Measurements from ENCODE around the gene NBPF3.
"Not testable (repeated sequence)": the region's sequence is repeated elsewhere in the genome, so short reads cannot be mapped to it uniquely, and the experiment has no call there.

Gene NBPF3, protein sequence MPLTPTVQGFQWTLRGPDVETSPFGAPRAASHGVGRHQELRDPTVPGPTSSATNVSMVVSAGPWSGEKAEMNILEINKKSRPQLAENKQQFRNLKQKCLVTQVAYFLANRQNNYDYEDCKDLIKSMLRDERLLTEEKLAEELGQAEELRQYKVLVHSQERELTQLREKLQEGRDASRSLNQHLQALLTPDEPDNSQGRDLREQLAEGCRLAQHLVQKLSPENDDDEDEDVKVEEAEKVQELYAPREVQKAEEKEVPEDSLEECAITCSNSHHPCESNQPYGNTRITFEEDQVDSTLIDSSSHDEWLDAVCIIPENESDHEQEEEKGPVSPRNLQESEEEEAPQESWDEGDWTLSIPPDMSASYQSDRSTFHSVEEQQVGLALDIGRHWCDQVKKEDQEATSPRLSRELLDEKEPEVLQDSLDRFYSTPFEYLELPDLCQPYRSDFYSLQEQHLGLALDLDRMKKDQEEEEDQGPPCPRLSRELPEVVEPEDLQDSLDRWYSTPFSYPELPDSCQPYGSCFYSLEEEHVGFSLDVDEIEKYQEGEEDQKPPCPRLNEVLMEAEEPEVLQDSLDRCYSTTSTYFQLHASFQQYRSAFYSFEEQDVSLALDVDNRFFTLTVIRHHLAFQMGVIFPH

GRCh38 chr1:21439721-21440629 is at the start of gene NBPF3:
Gene NBPF3 (plus strand): TSS chr1:21440137. CDS start chr1:21445087, 4,950 bp downstream.
- no peak for FAIRE-seq

GRCh38 chr1:21391497-21391896 is 48.4 kb upstream of the NBPF3 start:
- no peak for FAIRE-seq

DNA sequence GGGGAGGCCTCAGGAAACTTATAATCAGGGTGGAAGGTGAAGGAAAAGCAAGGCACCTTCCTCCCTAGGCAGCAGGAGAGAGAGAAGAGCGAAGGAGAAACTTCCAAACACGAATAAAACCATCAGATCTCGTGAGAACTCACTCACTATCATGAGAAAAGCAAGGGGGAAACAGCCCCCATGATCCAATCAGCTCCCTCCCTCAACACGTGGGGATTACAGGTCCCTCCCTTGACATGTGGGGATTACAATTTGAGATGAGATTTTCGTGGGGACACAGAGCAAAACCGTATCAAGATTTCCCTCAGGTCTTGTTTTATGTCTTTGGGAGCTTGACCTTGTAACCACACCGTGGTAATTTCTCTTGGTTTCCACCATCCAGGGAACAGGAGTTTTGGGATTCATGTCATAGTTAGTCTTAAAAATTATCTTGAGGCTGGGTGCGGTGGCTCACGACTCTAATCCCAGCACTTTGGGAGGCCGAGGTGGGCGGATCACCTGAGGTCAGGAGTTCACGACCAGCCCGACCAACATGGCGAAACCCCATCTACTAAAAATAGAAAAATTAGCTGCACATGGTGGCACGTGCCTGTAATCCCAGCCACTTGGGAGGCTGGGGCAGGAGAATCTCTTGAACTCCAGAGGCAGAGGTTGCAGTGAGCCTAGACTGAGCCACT is 47.2 kb upstream of the NBPF3 start:
- no peak for FAIRE-seq

GRCh38 chr1:21396516-21396915 is 43.4 kb upstream of the NBPF3 start:
- FAIRE-seq = no peak

DNA sequence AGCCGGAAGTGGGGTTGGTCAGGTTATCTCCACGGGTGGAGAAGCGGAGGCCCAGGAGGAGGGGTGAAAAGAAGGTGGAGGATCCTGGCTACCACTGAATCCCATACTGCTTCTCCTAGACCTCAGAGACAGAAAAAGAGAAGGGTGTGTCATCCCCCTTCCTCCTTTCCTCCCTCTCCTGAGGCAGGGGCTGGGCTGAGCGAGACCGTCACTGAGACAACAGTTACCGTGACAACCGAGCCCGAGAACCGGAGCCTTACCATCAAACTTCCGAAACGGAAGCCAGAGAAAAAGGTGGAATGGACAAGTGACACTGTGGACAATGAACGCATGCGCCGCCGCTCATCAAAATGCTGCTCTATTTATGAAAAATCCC is 42.1 kb upstream of the NBPF3 start:
- FAIRE-seq = no peak

GRCh38 chr1:21401726-21402346 is 38.1 kb upstream of the NBPF3 start:
- not testable (repeated sequence) for FAIRE-seq

DNA sequence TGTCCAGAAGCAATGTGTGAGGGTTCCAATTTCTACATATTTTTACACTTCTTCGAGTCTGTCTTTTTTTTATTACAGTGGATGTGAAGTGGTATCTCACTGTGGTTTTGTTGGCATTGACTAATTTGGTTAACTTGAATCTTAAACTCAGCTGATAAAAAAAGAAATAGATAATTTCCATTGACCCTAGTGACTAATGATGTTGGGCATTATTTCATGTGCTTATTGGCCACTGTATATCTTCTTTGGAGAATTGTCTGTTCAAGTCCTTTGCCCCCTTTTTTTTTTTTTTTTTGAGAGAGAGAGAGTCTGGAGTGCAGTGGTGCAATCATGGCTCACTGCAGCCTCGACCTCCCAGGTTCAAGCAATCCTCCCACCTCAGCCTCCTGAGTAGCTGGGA is 33.3 kb upstream of the NBPF3 start:
- FAIRE-seq = no peak

- FAIRE-seq = not testable (repeated sequence)
Observed at GRCh38 chr1:21409897-21410296, 30.0 kb upstream of the NBPF3 start.

DNA sequence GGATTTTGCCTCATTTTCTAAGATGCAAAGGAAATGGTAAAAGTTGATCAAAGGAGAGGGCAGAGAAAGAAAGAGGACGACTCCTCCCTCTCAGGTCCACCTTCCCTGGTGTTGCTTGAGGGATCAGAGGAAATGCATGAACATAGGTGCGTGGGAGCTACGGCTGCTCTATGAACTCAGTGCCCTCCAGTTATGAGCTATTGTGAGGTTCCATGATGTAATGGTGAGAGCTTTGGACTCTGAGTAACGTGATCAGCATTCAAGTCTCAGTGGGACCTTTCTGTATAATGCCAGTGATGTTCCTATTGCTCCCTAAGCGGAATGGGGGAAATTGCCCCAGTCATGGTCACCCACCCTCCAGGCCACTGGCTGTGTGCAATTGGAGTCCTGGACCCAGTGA is 25.9 kb upstream of the NBPF3 start:
- FAIRE-seq = no peak

GRCh38 chr1:21420378-21420777 is 19.6 kb upstream of the NBPF3 start:
- FAIRE-seq = not testable (repeated sequence)

- FAIRE-seq = not testable (repeated sequence)
Observed at GRCh38 chr1:21421307-21421706, 18.6 kb upstream of the NBPF3 start.

DNA sequence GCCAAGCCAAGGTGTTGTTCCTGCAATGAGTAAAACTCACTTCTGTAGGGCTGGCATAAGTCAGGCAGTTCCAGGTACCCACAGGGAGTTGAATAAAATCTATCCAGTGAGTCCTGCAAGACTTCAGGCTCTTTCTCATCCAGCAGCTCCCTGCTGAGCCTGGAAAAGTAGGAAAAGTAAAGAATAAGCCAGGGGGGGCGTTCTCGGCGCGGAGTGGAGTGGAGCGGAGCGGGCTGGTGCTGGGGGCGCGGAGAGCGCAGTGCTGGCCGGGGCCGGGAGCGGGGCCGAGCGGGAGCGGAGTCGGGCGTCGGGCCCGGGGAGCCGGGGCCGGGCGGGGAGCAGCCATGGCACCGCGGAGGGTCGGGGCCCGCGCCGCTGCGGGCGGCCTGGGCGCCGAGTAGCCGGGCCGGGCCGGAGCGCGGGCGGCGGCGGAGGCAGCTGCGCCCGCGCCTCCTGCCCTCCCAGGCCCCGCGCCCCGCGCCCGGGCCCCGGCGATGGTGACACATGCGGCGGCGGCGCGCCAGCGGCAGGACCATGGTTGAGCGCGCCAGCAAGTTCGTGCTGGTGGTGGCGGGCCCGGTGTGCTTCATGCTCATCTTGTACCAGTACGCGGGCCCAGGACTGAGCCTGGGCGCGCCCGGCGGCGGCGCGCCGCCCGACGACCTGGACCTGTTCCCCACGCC is 12.0 kb upstream of the NBPF3 start:
- FAIRE-seq = not testable (repeated sequence)

DNA sequence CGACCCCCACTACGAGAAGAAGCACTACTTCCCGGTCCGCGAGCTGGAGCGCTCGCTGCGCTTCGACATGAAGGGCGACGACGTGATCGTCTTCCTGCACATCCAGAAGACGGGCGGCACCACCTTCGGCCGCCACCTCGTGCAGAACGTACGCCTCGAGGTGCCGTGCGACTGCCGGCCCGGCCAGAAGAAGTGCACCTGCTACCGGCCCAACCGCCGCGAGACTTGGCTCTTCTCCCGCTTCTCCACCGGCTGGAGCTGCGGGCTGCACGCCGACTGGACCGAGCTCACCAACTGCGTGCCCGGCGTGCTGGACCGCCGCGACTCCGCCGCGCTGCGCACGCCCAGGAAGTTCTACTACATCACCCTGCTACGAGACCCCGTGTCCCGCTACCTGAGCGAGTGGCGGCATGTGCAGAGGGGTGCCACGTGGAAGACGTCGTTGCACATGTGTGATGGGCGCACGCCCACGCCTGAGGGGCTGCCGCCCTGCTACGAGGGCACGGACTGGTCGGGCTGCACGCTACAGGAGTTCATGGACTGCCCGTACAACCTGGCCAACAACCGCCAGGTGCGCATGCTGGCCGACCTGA is 11.4 kb upstream of the NBPF3 start:
- FAIRE-seq = not testable (repeated sequence)

DNA sequence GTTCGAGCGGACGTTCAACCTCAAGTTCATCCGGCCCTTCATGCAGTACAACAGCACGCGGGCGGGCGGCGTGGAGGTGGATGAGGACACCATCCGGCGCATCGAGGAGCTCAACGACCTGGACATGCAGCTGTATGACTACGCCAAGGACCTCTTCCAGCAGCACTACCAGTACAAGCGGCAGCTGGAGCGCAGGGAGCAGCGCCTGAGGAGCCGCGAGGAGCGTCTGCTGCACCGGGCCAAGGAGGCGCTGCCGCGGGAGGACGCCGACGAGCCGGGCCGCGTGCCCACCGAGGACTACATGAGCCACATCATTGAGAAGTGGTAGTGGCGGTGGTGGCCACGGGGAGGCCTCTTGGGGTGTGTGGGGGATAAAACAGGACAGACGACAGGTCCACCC is 10.7 kb upstream of the NBPF3 start:
- not testable (repeated sequence) for FAIRE-seq

GRCh38 chr1:21430875-21431274 is 9.1 kb upstream of the NBPF3 start:
- FAIRE-seq = not testable (repeated sequence)

DNA sequence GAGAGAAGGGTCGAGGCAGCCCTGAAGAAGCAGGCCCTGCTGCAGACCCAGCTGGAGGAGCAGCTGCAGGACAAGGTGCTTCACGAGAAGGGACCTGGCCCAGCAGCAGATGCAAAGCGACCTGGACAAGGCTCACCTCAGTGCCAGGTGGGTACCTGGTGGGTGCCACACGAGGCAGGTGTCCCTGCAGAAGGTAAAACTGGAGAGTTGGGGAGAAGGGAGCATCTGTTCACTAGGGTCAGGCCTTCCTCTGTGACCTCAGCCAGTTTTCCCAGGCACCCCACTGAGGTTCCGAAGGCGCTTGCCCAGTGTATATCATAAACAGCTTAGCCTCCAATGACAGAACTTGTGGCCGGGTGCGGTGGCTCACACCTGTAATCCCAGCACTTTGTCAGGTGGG is 5.5 kb upstream of the NBPF3 start:
- FAIRE-seq = no peak

- no peak for FAIRE-seq
Observed at GRCh38 chr1:21435646-21436487, 4.1 kb upstream of the NBPF3 start.

DNA sequence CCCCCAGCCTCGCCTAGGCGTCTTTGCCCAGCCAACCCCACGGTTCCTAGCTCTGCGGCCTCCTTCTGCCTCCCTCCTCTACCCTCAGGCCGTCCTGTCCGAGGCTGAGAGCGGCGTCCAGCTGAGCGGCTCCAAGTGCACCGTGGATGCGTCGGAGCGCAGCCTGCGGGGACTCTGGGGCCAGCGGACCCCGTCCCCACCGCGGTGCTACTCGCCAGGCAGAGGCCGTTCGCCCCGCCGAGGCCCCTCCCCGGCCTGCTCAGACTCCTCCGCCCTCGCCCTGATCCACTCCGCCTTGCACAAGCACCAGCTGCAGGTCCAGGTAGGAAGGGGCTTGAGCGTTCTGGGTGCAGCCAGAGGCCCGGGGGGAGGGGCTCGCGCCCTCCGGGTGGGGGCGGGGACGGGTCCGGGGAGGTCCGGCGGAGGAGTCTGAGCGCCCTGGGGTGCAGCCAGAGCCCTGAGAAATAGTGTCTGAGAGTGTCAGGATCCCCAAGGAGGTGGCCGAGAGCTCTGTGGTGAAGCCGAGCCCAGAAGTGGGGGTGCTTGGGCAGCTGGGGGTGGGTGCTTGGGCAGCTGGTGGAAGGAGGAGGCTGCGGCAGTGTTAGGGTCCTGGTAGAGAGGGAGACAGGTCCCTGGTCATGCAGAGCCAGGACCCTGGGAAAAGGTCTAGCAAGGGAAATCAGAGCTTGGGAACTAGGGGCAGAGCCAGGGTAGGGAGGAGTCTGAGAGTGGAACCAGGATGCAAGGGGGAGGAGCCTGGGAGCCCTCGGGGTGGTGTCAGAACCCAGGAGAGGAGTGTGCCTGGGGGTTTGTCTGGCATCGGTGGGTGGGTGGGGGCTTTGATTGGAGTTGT is 3.2 kb upstream of the NBPF3 start:
- no peak for FAIRE-seq

DNA sequence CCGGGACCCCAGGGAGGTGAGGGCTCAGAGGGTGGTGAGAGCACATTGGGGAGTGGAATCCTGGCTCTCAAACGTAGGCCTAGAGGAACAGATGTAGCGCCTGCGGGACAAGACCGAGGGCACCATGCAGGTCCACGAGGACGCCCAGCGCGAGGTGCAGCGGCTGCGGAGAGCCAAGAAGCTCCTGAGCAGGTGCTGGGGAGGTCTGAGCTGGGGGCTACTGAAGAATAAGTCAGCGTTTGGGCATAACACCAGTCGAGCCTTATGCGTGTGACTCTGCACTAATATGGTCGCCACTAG is 2.6 kb upstream of the NBPF3 start:
- FAIRE-seq = no peak

Data from TTC549 (cell line).